ENCODE data around the gene GAB2.

The GAB2 gene

GRCh38 chr11:78262238-78262637, 155.4 kb downstream of the GAB2 start:
- no peaks in the 10 kb centered on the region for H3K27me3 Mint-ChIP-seq (ENCODE audit: low read depth)
- TF ChIP-seq CTCF (IDR thresholded peaks at IDR 0.05; ENCODE audit: unreplicated experiment in 3 of 3) = no peak
- H3K36me3 Mint-ChIP-seq (ENCODE audit: low read depth) = no peaks in the 10 kb centered on the region
- peak overlapping the region; percentile 75 to 98 (median 91) for H3K27ac Mint-ChIP-seq
- peak overlapping the region in 1 of 3 experiments; percentile 61 for H3K4me3 Mint-ChIP-seq
- H3K4me1 Mint-ChIP-seq = peaks cover 81% of the 10 kb centered on the region
- H3K9me3 Mint-ChIP-seq = no peaks in the 10 kb centered on the region

DNA sequence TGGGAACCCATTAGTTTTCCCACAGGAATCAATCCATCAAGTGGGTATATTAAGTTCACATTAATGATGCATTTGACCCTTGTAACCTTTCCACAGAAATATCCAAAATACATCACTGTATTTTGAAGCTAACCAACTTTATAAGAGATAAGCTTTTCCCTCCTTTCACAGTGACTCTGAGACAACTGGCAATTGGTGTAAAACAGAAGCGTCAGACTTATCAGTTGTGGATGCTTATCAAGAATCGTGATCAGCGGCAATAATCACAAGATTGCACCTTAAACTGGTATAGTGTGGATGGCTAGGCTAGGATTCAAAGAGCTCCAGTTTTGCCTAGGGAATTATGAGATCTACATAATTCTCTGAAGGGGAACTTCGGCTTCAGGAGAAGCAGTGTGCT, 155.8 kb downstream of the GAB2 start:
- no peaks in the 10 kb centered on the region for H3K27me3 Mint-ChIP-seq (ENCODE audit: low read depth)
- no peak for TF ChIP-seq CTCF (IDR thresholded peaks at IDR 0.05; ENCODE audit: unreplicated experiment in 3 of 3)
- H3K36me3 Mint-ChIP-seq (ENCODE audit: low read depth) = no peaks in the 10 kb centered on the region
- peaks cover 81% of the 10 kb centered on the region for H3K4me1 Mint-ChIP-seq
- H3K27ac Mint-ChIP-seq = peak overlapping the region in 2 of 3 experiments; percentile 84 to 98
- H3K4me3 Mint-ChIP-seq = no peak overlapping the region
- no peaks in the 10 kb centered on the region for H3K9me3 Mint-ChIP-seq

DNA sequence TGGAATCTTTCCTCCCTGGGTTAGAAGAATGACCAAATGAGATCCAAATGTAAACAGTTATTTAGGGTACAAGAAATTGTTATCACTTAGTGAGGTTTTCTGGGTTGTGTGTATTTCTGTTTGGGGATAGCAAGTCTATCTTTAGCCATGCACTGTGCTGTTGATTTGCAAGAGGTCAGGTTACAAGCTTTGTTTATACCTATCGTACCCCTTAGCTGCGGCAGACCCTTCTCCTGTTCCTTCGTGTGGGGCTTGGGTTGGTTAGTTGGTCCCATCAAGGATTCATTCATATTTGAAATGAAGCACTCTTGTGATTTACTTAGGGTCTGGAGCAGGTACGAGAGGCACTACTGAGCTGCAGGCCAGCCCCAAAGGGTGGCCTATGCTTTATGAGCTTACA, 156.3 kb downstream of the GAB2 start:
- Mint-ChIP-seq H3K9me3 (no peaks in the 10 kb centered on the region), H3K27me3 (ENCODE audit: low read depth) (no peaks in the 10 kb centered on the region), H3K4me3 (peak overlapping the region in 2 of 3 experiments; percentile 13 to 22), H3K4me1 (peaks cover 81% of the 10 kb centered on the region), H3K36me3 (ENCODE audit: low read depth) (no peaks in the 10 kb centered on the region), H3K27ac (peak overlapping the region in 2 of 3 experiments; percentile 84 to 98)
- TF ChIP-seq CTCF (IDR thresholded peaks at IDR 0.05; ENCODE audit: unreplicated experiment in 3 of 3) = no peak

- Mint-ChIP-seq H3K27ac (peak overlapping the region; percentile 63 to 98 (median 88)), H3K27me3 (ENCODE audit: low read depth) (no peaks in the 10 kb centered on the region), H3K4me1 (peaks cover 75% of the 10 kb centered on the region), H3K9me3 (no peaks in the 10 kb centered on the region), H3K4me3 (peak overlapping the region in 1 of 3 experiments; percentile 26), H3K36me3 (ENCODE audit: low read depth) (no peaks in the 10 kb centered on the region)
- no peak for TF ChIP-seq CTCF (IDR thresholded peaks at IDR 0.05; ENCODE audit: unreplicated experiment in 3 of 3)
Observed at GRCh38 chr11:78259777-78260487, 157.7 kb downstream of the GAB2 start.

DNA sequence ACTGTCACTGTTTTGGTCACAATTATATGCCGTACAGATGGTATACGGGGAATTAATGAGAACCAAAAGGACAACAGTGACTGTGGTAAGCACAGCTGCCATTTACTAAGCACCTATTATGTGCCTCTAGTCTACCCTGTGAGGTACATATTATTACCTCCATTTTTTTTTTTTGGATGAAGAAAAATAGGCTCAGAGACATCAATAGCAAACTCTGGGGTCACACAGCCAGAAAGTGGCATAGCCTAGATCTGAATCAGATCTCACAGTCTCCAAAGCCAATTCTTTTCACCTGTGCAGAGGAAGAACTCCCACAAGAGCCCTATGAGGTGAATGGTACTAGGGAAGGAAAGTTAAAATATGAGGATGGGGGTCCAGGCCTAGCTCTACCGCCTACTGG, 160.0 kb downstream of the GAB2 start:
- Mint-ChIP-seq H3K9me3 (no peaks in the 10 kb centered on the region), H3K4me1 (peaks cover 74% of the 10 kb centered on the region), H3K27me3 (ENCODE audit: low read depth) (no peaks in the 10 kb centered on the region), H3K36me3 (ENCODE audit: low read depth) (no peaks in the 10 kb centered on the region), H3K4me3 (no peak overlapping the region), H3K27ac (peak overlapping the region in 2 of 3 experiments; percentile 82 to 83)
- TF ChIP-seq CTCF (IDR thresholded peaks at IDR 0.05; ENCODE audit: unreplicated experiment in 3 of 3) = no peak

DNA sequence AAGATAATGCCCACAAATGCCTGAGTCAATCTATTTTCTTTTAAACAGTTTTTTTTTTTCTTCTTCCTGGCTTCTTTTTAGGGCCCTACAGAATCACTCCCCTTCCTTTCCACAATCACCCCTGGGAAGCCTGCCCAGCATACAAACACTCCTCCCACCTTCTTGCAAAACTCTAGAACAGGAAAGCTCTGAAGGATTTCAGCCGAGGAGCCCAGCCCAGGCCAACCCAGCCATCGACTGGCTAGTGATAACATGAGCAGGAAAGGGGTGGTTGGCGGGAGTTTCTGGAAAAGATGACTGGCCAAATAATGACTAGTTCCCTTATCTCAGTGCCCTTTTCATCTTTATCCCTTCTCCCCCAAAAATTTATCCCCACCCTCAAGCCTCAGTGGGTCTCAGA, 160.7 kb downstream of the GAB2 start:
- no peaks in the 10 kb centered on the region for H3K9me3 Mint-ChIP-seq
- no peaks in the 10 kb centered on the region for H3K27me3 Mint-ChIP-seq (ENCODE audit: low read depth)
- peaks cover 74% of the 10 kb centered on the region for H3K4me1 Mint-ChIP-seq
- no peaks in the 10 kb centered on the region for H3K36me3 Mint-ChIP-seq (ENCODE audit: low read depth)
- peak overlapping the region in 2 of 3 experiments; percentile 82 to 83 for H3K27ac Mint-ChIP-seq
- H3K4me3 Mint-ChIP-seq = no peak overlapping the region
- no peak for TF ChIP-seq CTCF (IDR thresholded peaks at IDR 0.05; ENCODE audit: unreplicated experiment in 3 of 3)

All from nephron (organoid).